Measurements from ENCODE around the gene ST6GAL2.

ST6GAL2 gene, protein sequence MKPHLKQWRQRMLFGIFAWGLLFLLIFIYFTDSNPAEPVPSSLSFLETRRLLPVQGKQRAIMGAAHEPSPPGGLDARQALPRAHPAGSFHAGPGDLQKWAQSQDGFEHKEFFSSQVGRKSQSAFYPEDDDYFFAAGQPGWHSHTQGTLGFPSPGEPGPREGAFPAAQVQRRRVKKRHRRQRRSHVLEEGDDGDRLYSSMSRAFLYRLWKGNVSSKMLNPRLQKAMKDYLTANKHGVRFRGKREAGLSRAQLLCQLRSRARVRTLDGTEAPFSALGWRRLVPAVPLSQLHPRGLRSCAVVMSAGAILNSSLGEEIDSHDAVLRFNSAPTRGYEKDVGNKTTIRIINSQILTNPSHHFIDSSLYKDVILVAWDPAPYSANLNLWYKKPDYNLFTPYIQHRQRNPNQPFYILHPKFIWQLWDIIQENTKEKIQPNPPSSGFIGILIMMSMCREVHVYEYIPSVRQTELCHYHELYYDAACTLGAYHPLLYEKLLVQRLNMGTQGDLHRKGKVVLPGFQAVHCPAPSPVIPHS

GRCh38 chr2:106885971-106886915 lies at the start of gene ST6GAL2:
TSS of gene ST6GAL2 (minus strand) at chr2:106886167. CDS start at chr2:106843977, 42,190 bp downstream.
- DNase-seq (ENCODE audit: low read depth in 3 of 3, low spot score in 1 of 3), result no peak

DNA sequence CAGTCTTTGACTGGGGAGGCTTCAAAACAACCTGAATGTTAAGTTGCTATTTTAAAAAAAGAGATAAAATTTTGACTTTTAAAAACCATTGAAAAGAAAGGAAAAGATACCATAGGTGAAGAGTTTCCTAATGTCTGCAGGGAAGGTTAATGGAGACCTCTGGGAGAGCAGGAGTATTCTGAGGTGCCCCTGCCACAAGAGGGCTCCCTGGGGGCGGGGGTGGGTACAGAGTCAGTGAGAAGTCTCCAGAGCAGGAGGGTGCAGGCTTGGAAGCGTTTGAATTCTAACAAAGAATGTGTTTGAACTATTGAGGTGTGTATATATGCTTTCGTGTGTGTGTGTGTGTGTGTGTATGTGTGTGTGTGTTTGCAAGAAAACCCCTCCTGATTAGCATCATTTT lies 46.7 kb upstream of the ST6GAL2 start:
- no peak for DNase-seq (ENCODE audit: low read depth in 3 of 3, low spot score in 1 of 3)

GRCh38 chr2:106931717-106932335 lies 45.9 kb upstream of the ST6GAL2 start:
- DNase-seq (ENCODE audit: low read depth in 3 of 3, low spot score in 1 of 3), result no peak

DNA sequence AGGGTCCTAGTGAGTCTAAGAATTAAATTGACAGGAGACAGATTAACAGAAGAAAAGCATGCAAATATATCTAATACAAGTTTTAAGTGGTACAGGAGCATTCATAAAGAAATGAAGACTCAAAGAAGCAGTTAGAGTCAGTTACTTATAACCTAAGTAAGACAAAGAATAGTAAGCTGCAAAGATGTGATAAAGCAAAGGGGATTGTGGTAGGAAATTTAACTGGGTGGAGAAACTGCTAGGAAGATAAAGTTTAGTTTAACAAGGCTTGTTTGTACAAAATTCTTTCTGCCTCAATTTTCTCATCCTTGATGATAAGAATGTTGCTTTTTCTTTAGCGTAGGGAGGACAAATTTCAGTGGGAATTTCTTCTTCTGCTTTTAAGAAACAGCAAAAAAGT lies 35.5 kb upstream of the ST6GAL2 start:
- no peak for DNase-seq (ENCODE audit: low read depth in 3 of 3, low spot score in 1 of 3)

GRCh38 chr2:106919012-106919411 lies 33.0 kb upstream of the ST6GAL2 start:
- no peak for DNase-seq (ENCODE audit: low read depth in 3 of 3, low spot score in 1 of 3)

- DNase-seq (ENCODE audit: low read depth in 3 of 3, low spot score in 1 of 3), result no peak
These were observed 18.3 kb upstream of the ST6GAL2 start for GRCh38 chr2:106904242-106904641.

DNA sequence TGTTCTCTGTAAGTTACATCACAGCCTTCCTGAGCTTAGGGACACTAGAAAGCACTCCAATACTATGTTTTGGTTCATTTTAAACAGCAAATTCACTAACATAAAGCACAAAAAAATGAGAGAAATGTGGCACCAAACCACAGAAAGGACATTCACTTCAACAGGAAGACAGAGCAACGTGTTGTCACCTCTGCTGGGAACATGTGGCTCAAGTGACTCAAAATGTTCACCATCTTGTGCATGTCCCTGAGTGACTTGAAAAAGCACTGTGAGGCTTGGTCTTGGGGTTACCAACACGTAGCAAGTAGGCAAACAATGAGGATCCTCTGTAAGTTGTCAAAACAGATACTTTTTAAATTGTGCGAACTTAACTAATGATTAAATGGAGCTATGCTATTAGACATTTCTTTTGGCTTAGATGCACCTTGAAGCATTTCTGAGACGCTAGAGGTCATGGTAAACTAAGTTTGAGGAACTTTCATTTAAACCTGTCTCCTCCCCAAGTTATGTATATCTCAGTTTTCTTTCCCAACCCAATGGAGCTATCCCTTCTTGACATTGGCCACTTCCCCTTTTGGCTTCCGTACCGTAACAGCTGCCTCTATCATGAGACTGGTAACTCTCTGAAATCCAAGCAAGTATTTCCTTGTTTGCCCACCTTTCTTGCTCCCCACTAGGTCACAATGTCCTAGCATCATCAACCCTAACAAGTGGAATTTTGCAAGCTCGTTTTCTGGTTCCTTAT lies 14.0 kb upstream of the ST6GAL2 start:
- no peak for DNase-seq (ENCODE audit: low read depth in 3 of 3, low spot score in 1 of 3)

GRCh38 chr2:106894545-106894944 lies 8.6 kb upstream of the ST6GAL2 start:
- DNase-seq (ENCODE audit: low read depth in 3 of 3, low spot score in 1 of 3), result no peak

GRCh38 chr2:106892048-106892447 lies 6.1 kb upstream of the ST6GAL2 start:
- DNase-seq (ENCODE audit: low read depth in 3 of 3, low spot score in 1 of 3), result no peak

GRCh38 chr2:106890606-106891005 lies 4.6 kb upstream of the ST6GAL2 start:
- no peak for DNase-seq (ENCODE audit: low read depth in 3 of 3, low spot score in 1 of 3)

DNA sequence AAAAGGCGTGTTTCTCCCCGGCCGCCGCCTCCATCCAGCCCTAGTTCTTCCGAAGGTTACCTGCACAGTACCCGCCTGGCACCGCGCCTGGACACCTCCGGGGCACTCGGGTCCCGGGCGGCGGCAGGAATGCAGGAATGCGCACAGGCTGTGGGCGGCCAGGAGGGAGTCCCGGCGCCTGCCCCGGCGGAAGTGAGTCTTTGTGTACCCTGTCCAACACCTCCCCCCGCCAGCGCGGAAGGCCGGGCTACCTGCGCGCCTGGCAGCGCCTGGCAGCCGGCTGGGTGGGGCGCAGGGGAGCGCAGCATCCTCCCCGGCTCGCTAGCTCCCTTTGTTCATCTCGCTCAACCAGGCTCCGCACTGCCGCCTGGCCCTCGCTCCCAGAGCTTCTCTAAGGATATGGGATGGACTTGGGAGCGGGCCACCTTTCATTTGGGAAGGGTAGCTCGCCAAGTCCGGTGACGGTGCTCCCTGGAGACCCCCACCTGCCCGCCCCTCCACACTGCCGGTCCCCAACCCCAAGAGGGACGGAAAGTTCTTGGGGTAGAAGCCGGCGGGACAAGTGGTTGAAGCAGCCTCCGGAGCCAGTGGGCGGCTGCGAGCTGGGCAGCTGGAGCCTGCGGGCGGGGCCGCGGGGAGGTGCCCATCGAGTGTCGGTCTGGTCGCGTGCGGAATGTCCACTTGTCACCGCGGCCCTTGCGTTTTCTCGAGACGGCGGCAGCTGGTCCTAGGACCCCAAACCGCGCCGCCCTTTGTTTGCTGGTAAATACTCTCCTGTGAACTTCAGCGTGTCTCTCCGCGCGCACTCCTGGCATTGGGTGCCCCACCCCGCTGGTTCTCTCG lies 1.2 kb upstream of the ST6GAL2 start:
- no peak for DNase-seq (ENCODE audit: low read depth in 3 of 3, low spot score in 1 of 3)

DNA sequence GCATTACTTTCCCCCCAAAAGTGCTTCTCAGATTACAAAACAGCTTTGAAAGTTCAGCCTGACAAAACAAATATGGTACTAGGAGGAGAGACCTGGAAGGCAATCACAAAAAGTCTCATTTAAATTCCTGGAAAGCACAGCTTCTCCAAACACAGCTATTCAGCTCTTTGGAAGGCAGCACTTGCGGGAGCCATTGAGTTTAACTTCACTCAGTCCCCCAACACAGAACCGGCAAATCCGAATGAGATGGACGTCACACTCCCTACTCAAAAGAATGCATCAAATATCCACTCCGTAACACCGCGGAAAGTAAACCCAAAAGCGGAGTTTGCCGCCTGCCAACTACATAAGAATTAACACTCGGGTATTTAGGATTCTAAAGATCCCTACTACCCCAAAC lies 638 bp downstream of the ST6GAL2 start:
- no peak for DNase-seq (ENCODE audit: low read depth in 3 of 3, low spot score in 1 of 3)

- no peak for DNase-seq (ENCODE audit: low read depth in 3 of 3, low spot score in 1 of 3)
These were observed 3.3 kb downstream of the ST6GAL2 start for GRCh38 chr2:106882673-106883072.

- no peak for DNase-seq (ENCODE audit: low read depth in 3 of 3, low spot score in 1 of 3)
These were observed 7.8 kb downstream of the ST6GAL2 start for GRCh38 chr2:106878206-106878605.

GRCh38 chr2:106876699-106877098 lies 9.3 kb downstream of the ST6GAL2 start:
- no peak for DNase-seq (ENCODE audit: low read depth in 3 of 3, low spot score in 1 of 3)

DNA sequence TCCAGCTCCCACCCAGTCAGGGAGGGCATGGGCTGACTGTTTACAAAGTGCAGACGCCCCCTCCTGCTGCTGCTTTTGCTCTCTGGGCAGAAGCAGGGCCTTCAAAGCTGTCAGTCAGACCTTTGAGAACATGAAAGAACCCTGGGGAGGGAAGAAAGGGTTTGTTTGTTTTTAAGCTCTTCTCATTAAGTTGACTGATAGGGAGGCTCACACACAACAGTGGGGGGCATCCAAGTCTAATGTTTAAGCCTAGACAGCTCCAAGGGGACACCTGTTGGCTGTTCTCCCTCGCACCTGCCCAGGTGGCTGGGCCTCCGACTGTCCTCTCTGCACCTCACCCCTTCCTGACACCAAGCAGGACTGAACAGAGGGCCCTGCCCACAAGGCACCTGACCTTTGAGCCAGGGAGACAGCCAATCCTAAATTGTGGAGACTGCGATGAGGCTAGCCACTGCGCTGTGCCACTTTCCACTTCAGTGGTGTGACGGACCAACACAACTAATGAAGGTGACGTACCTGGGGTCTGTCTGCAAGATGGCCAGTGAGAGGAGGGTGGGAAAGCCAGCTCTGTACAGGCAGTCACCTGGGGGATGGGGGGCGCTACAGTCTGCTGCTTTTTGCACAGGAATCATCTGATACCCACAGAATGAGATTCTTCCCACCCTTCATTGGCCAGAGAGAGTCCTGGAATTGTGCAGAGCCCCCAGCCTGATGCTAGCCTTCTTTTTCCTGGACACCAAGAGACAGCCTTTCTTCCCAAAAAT lies 16.3 kb downstream of the ST6GAL2 start:
- DNase-seq (ENCODE audit: low read depth in 3 of 3, low spot score in 1 of 3), result no peak

GRCh38 chr2:106868275-106868674 lies 17.7 kb downstream of the ST6GAL2 start:
- DNase-seq (ENCODE audit: low read depth in 3 of 3, low spot score in 1 of 3), result no peak

DNA sequence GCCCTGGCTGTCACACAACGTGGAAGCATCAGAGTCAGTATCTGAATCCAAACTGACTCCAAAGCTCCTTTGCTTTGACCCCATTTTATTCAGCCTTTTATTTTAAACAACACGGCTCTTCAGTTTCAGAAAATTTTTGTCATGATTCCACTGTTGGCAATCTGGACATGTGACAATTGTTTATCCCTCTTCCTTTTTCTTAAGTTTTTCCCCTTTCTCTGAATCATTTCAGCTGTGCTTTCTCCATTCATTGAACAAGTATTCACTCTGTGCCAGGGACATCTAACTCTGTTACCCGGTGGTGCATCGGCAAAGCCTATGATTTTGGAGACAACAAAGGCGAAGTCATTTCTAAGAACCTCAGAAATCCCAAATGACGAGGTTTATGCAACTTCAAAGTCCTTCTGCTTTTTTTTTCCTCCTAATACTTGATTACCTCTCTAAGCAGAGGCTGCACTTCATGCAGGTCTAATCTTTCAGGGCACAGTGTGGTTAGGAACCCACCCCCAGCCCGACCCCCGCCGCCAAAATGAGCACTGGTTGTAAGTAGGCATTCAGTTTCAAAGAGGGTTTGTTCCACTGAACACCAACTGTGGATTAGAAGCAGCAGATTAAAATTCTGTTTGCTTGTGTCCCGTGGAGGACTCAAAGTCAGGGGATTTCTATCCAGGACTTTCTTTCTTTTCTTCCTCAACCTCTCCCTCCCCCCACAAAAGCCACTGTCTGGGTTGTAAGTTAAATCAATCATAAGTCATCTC lies 18.6 kb downstream of the ST6GAL2 start:
- no peak for DNase-seq (ENCODE audit: low read depth in 3 of 3, low spot score in 1 of 3)

All from stimulated activated CD4-positive, alpha-beta T cell treated with anti-CD3 and anti-CD28 coated beads, TNF-alpha, amount 100 ng/mL, for 1 hour (primary cell).